Effector memory CD4-positive, alpha-beta T cell (primary cell): ENCODE data around the gene GAL3ST3.
A peak's percentile ranks its signal among the peaks of the same experiment; 100 is the strongest.

Experiments used
- DNase-seq, 3 donors: peaks; one replicate each; pipeline ENCODE4 v3.0.0-alpha.2; 2020
- H3K27ac ChIP-seq: 2 replicates; pipeline ENCODE4 v1.7.0; 2013; ENCODE audit warnings: mild to moderate bottlenecking, low read length, moderate library complexity; ENCODE audit not compliant: insufficient read depth, poor library complexity, severe bottlenecking
- H3K27me3 ChIP-seq: replicated peaks from 2 replicates; pipeline ENCODE4 v1.7.0; 2013; ENCODE audit warnings: mild to moderate bottlenecking, low read length; ENCODE audit not compliant: insufficient read depth, control insufficient read depth, poor library complexity, severe bottlenecking
- H3K36me3 ChIP-seq: 2 replicates; pipeline ENCODE4 v1.7.0; 2013; ENCODE audit warnings: mild to moderate bottlenecking, low read length, moderate library complexity; ENCODE audit not compliant: control insufficient read depth, insufficient read depth
- H3K4me1 ChIP-seq: 2 replicates; pipeline ENCODE4 v1.7.0; 2013; ENCODE audit warnings: low read length, mild to moderate bottlenecking; ENCODE audit not compliant: control insufficient read depth, insufficient read depth, poor library complexity, severe bottlenecking
- H3K4me3 ChIP-seq: 2 replicates; pipeline ENCODE4 v1.7.0; 2013; ENCODE audit warnings: low read length, low read depth, mild to moderate bottlenecking; ENCODE audit not compliant: insufficient read depth, poor library complexity, severe bottlenecking
- H3K9me3 ChIP-seq: 2 replicates; pipeline ENCODE4 v1.7.0; 2013; ENCODE audit warnings: mild to moderate bottlenecking, low read length, moderate library complexity; ENCODE audit not compliant: control insufficient read depth

Gene GAL3ST3

GRCh38 chr11:66059966-66060680 lies 11.2 kb upstream of the GAL3ST3 start:
- Histone ChIP-seq H3K9me3 (no peaks in the 10 kb centered on the region), H3K4me1 (no peaks in the 10 kb centered on the region), H3K27me3 (no peaks in the 10 kb centered on the region), H3K27ac (no peak overlapping the region), H3K36me3 (peaks cover 97% of the 10 kb centered on the region), H3K4me3 (no peak overlapping the region)
- no peak for DNase-seq

DNA sequence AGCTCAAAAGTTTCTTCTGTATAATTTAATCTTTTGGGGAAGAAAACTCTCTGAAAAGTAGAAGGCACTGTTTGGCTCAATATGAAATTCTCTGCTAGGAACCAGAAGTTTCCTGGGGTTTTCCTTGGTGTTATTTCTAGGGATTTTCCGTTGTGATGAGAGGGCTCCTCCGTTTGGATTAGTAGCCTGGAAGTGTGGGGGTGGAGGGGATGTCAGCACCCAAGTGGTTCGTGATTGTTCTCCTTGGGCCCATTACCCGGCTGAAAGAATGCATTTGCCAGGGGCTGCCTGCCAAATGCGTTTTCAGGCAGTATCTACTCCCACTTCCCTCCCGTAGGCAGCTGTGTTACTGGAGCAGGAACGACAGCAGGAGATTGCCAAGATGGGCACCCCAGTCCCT lies 7.5 kb upstream of the GAL3ST3 start:
- Histone ChIP-seq H3K4me3 (no peak overlapping the region), H3K9me3 (no peaks in the 10 kb centered on the region), H3K27me3 (no peaks in the 10 kb centered on the region), H3K36me3 (peaks cover 70% of the 10 kb centered on the region), H3K4me1 (peaks cover 15% of the 10 kb centered on the region), H3K27ac (no peak overlapping the region)
- no peak for DNase-seq

DNA sequence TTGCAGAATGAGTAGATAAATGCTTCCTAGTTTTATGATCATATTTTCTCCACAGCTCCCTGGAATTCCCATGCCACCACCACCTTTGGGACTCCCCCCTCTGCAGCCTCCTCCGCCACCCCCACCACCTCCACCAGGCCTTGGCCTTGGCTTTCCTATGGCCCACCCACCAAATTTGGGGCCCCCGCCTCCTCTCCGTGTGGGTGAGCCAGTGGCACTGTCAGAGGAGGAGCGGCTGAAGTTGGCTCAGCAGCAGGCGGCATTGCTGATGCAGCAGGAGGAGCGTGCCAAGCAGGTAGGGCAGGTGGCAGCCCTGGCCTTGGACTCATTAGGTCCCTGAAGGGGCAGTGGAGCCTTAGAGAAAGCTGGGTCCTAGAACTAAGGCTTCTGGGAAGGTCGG lies 6.1 kb upstream of the GAL3ST3 start:
- DNase-seq: no peak
- H3K4me1 ChIP-seq: peaks cover 18% of the 10 kb centered on the region
- H3K9me3 ChIP-seq: no peaks in the 10 kb centered on the region
- H3K27me3 ChIP-seq: no peaks in the 10 kb centered on the region
- H3K4me3 ChIP-seq: no peak overlapping the region
- H3K36me3 ChIP-seq: peaks cover 55% of the 10 kb centered on the region
- no peak overlapping the region for H3K27ac ChIP-seq

GRCh38 chr11:66052664-66052982 lies 3.7 kb upstream of the GAL3ST3 start:
- H3K36me3 ChIP-seq: peaks cover 33% of the 10 kb centered on the region
- DNase-seq: no peak
- peaks cover 2% of the 10 kb centered on the region for H3K27me3 ChIP-seq
- H3K27ac ChIP-seq: peak overlapping the region; percentile 90
- peak overlapping the region; percentile 98 for H3K4me3 ChIP-seq
- no peaks in the 10 kb centered on the region for H3K9me3 ChIP-seq
- H3K4me1 ChIP-seq: peaks cover 21% of the 10 kb centered on the region

- Histone ChIP-seq H3K36me3 (peaks cover 27% of the 10 kb centered on the region), H3K4me3 (peak within 1 kb of the TSS; percentile 98), H3K27me3 (peaks cover 2% of the 10 kb centered on the region), H3K27ac (peak within 1 kb of the TSS; percentile 90), H3K4me1 (peaks cover 21% of the 10 kb centered on the region), H3K9me3 (no peaks in the 10 kb centered on the region)
- DNase-seq: peak; percentile 94 to 95 (median 94)
These were observed 3.1 kb upstream of the GAL3ST3 start, which contains the start of gene SF3B2 for GRCh38 chr11:66051766-66052663. TSS of gene SF3B2 (plus strand) at chr11:66052364. CDS start at chr11:66052385, 21 bp downstream.

GRCh38 chr11:66051371-66051765 lies 2.4 kb upstream of the GAL3ST3 start:
- peaks cover 21% of the 10 kb centered on the region for H3K4me1 ChIP-seq
- no peak for DNase-seq
- H3K36me3 ChIP-seq: peaks cover 21% of the 10 kb centered on the region
- peak overlapping the region; percentile 90 for H3K27ac ChIP-seq
- H3K27me3 ChIP-seq: peaks cover 2% of the 10 kb centered on the region
- peak overlapping the region; percentile 98 for H3K4me3 ChIP-seq
- H3K9me3 ChIP-seq: no peaks in the 10 kb centered on the region

- Histone ChIP-seq H3K4me1 (peaks cover 21% of the 10 kb centered on the region), H3K9me3 (no peaks in the 10 kb centered on the region), H3K36me3 (peaks cover 14% of the 10 kb centered on the region), H3K27ac (peak overlapping the region; percentile 90), H3K4me3 (no peak overlapping the region), H3K27me3 (peaks cover 2% of the 10 kb centered on the region)
- DNase-seq: no peak
These were observed 1.7 kb upstream of the GAL3ST3 start for GRCh38 chr11:66050581-66051231.

DNA sequence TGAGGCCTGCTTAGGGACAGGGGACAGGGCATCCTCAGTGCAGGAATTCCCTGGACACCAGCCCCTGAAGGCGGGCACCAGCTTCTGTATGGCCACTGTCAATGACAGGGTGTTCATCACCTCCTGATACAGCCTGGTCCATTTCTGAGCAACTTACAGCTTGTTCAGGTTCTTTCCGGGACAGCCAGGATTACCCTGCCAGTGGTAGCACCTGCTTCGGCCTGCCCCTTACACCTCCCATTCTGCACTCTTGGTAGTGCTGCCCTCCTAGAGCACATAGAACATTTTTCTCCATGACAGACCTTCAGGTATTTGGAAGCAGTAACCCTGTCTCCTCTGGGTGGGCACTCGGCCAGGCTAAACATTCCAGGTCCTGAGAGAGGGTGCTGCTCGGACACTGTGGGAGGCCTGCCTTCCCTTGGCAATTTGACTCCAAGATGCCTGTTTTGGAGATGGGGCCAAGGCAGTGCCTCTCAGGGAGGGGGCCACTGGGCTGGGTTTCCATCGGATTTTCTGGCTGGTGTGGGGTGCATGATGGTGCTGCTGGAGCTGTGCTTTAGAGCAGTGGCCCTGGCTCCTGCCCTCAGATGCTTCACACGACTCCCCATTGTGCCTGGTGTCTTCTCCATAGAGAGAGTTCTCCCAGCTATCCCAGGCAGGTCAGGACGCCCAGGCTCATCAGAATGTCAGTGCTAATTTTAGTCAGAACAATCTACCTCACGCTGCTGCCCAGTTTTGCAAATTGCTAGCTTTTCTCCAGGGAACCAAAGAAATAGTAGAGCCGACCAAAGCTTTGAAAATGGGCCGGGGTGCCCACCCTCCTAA lies 1.2 kb downstream of the GAL3ST3 start:
- Histone ChIP-seq H3K27ac (no peak overlapping the region), H3K36me3 (no peaks in the 10 kb centered on the region), H3K9me3 (no peaks in the 10 kb centered on the region), H3K27me3 (peaks cover 2% of the 10 kb centered on the region), H3K4me3 (no peak overlapping the region), H3K4me1 (peaks cover 19% of the 10 kb centered on the region)
- DNase-seq: no peak

GRCh38 chr11:66046901-66047300 lies 2.1 kb downstream of the GAL3ST3 start:
- Histone ChIP-seq H3K36me3 (no peaks in the 10 kb centered on the region), H3K27me3 (peaks cover 2% of the 10 kb centered on the region), H3K27ac (no peak overlapping the region), H3K9me3 (no peaks in the 10 kb centered on the region), H3K4me3 (no peak overlapping the region), H3K4me1 (peaks cover 16% of the 10 kb centered on the region)
- DNase-seq: no peak
